Pancreas (tissue), 10 donors: Measurements from ENCODE around the gene CDH24. TPM values are rescaled to one million over a fixed set of nuclear protein-coding genes. Genes with fewer than 3 reads are reported as not detected.

Experiments
- ATAC-seq, 4 donors: fragments of 200-7000 bp; cut with Tn5 transposase; one replicate each; pipeline versions ENCODE4 v1.8.0 to v1.9.1; 2020; ENCODE audit warnings: mild to moderate bottlenecking in 4 of 4, moderate library complexity in 4 of 4
- DNase-seq, 6 donors: peaks; one replicate each; pipeline ENCODE4 v3.0.0-alpha.2; 2020
- FAIRE-seq: peaks from 2 replicates; lab custom pipeline; 2012; peaks lifted over from hg19 to GRCh38; lab: Jason Lieb, UNC
- H3K27ac ChIP-seq, 4 donors: fragments of 200-600 bp; sonication (generic); 1 replicate in 3 of 4; 2 replicates in 1 of 4; pipeline versions ENCODE4 v1.5.0 to v1.8.0; 2020
- H3K27me3 ChIP-seq, 4 donors: fragments of 200-600 bp; one replicate each; pipeline ENCODE4 v1.8.0; 2021
- H3K36me3 ChIP-seq, 3 donors: fragments of 200-600 bp; sonication (generic) in 1 of 3; one replicate each; pipeline versions ENCODE4 v1.5.0 to v1.8.0; 2020 to 2021
- H3K4me1 ChIP-seq, 3 donors: fragments of 200-600 bp; one replicate each; pipeline ENCODE4 v1.8.0; 2021
- H3K4me3 ChIP-seq, 4 donors: fragments of 200-600 bp; sonication (generic) in 2 of 4; one replicate each; pipeline versions ENCODE4 v1.5.0 to v1.8.0; 2020 to 2021
- H3K9me3 ChIP-seq, 4 donors: fragments of 200-600 bp; one replicate each; pipeline ENCODE4 v1.8.0; 2021
- CTCF ChIP-seq, 4 donors: fragments of 200-600 bp; sonication (generic) in 3 of 4; IDR thresholded peaks; one replicate each; pipeline versions ENCODE4 v1.5.0 to v1.8.0; 2021; ENCODE audit warnings: antibody characterized with exemption in 4 of 4
- WGBS, 2 donors: extraction: QIAGEN DNeasy Blood & Tissue Kit; methylation state at CpG; one replicate each; pipeline ENCODE4 v1.1.7; 2013; 5-methylcytosine and 5-hydroxymethylcytosine counted together
- intact Hi-C, 3 donors: fragments of 100-400 bp; cut with DNase I; formaldehyde crosslinking; loops; one replicate each; pipeline versions ENCODE4 v1.11.1 to v1.14.2; 2022
- polyA plus RNA-seq, 2 donors: library from polyadenylated mRNA; stranded (reverse); fragments of 200-250 nt; gene quantifications; one replicate each; pipeline ENCODE4 v1.2.3, GENCODE V29; 2013
- total RNA-seq, 6 donors: library from RNA; stranded (reverse); fragmentation: NEBNext Ultra II Directional in 4 of 6; extraction: Animal tissue kit (Norgen Biotek cat#: 25700) in 4 of 6; gene quantifications; one replicate each; pipeline versions ENCODE4 v1.2.1 to v1.2.4, GENCODE V29; 2021 to 2023
- donor health status: healthy with polysubstance abuse.
- donor health status: DM: no; HTN: no; CAD: no; lungs with moderate emphysema.
- donor health status: DM: no; HTN: no; CAD: no.
- donor health status: control.
- donor health status: control.
- donor health status: Bipolar disorder and iron deficiency.
- donor health status: DM: yes; HTN: yes; CAD: no.
- donor health status: DM: no; HTN: no; CAD: no.
- donor health status: DM: no; HTN: no; CAD: no.
- donor health status: DM: yes; HTN: yes; CAD: no.

CDH24 gene
- total and polyA plus RNA-seq, 8 donors, result 0.91 to 11.8 (median 1.6) TPM

- DNase-seq (no peak), FAIRE-seq (no peak), ATAC-seq (no peak)
- no peaks in the 10 kb centered on the region for H3K27me3 ChIP-seq
- intact Hi-C loops, result no loop called here
- TF ChIP-seq CTCF (IDR thresholded peaks at IDR 0.05), result no peak
- H3K36me3 ChIP-seq, result no peaks in the 10 kb centered on the region
- peaks cover 2 to 4% (median 2%) of the 10 kb centered on the region in 3 donors for H3K4me1 ChIP-seq
- 57 to 68% methylated on average over 6 of the region's 6 CpGs for WGBS, 2 donors
- H3K27ac ChIP-seq, result no peak overlapping the region
- H3K9me3 ChIP-seq, result no peaks in the 10 kb centered on the region
- H3K4me3 ChIP-seq, result no peak overlapping the region
These were observed 46.8 kb upstream of the CDH24 start for GRCh38 chr14:23104070-23104590.

GRCh38 chr14:23103581-23103980 lies 46.3 kb upstream of the CDH24 start:
- Histone ChIP-seq H3K4me3 (no peak overlapping the region), H3K27ac (no peak overlapping the region), H3K27me3 (no peaks in the 10 kb centered on the region), H3K36me3 (peaks cover 0 to 2% (median 0%) of the 10 kb centered on the region in 3 donors), H3K4me1 (peaks cover 4 to 8% (median 6%) of the 10 kb centered on the region in 3 donors), H3K9me3 (no peaks in the 10 kb centered on the region)
- TF ChIP-seq CTCF (IDR thresholded peaks at IDR 0.05), result no peak
- DNase-seq (no peak), FAIRE-seq (no peak), ATAC-seq (no peak)
- 79 to 87% methylated on average over 4 of the region's 4 CpGs for WGBS, 2 donors
- intact Hi-C loops, result no loop called here

GRCh38 chr14:23102801-23103200 lies 45.5 kb upstream of the CDH24 start:
- DNase-seq (no peak), ATAC-seq (no peak), FAIRE-seq (no peak)
- TF ChIP-seq CTCF (IDR thresholded peaks at IDR 0.05), result no peak
- Histone ChIP-seq H3K36me3 (peaks cover 0 to 10% (median 0%) of the 10 kb centered on the region in 3 donors), H3K27ac (no peak overlapping the region), H3K4me3 (no peak overlapping the region), H3K9me3 (no peaks in the 10 kb centered on the region), H3K4me1 (peaks cover 4 to 8% (median 6%) of the 10 kb centered on the region in 3 donors), H3K27me3 (no peaks in the 10 kb centered on the region)
- 75 to 90% methylated on average over 2 of the region's 2 CpGs for WGBS, 2 donors
- intact Hi-C loops, result no loop called here

- Histone ChIP-seq H3K4me3 (no peak overlapping the region), H3K36me3 (peaks cover 0 to 13% (median 0%) of the 10 kb centered on the region in 3 donors), H3K9me3 (no peaks in the 10 kb centered on the region), H3K27me3 (no peaks in the 10 kb centered on the region), H3K4me1 (peaks cover 4 to 10% (median 8%) of the 10 kb centered on the region in 3 donors), H3K27ac (no peak overlapping the region)
- no peak for ATAC-seq
- TF ChIP-seq CTCF (IDR thresholded peaks at IDR 0.05), result no peak
- 76 to 80% methylated on average over 10 of the region's 10 CpGs for WGBS, 2 donors
- DNase-seq, result peak in 1 of 6 donors; percentile 7
- no peak for FAIRE-seq
- intact Hi-C loops, result no loop called here
These were observed 44.8 kb upstream of the CDH24 start for GRCh38 chr14:23101986-23102625.
